Measurements from ENCODE around the gene TMEM108.

The TMEM108 gene

GRCh38 chr3:133393204-133393603 lies 355.0 kb downstream of the TMEM108 start:
- no peak for DNase-seq

DNA sequence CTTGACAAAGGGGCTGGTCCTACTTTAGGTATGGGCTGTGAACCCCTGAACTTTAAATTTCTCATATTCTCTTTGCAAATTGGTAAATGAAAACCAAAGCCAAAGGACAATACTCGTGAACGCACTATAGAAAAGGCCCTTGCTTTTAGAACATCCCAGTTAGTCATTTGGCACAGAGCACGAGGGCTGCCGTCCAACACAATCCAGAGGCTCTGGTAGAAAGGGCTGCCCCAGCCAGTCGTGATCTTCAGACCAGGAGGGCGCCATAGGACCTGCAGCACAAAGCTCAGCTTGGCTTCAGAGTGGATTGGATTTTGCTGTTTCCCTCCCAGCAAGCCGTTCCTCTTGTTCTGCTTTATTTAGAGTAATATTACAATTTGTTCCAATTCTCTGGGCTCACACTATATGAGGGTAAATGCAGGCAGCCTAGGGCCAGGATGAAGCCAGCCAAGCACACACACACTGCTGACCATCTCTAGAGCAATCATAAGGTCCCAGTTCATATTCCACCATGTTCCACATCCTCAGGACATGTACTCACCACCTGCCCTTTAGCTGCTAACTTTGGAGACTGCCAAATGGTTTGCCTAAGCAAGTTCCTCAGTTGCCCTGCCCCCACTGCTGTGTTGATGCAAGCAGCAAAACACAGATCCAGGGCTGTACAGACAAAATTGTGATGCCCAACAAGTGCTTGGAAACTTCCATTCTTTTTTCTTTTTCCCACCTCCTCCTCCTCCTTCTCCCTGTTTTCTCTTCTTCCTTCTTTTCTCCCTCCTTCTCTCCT lies 355.7 kb downstream of the TMEM108 start:
- DNase-seq, result no peak

DNA sequence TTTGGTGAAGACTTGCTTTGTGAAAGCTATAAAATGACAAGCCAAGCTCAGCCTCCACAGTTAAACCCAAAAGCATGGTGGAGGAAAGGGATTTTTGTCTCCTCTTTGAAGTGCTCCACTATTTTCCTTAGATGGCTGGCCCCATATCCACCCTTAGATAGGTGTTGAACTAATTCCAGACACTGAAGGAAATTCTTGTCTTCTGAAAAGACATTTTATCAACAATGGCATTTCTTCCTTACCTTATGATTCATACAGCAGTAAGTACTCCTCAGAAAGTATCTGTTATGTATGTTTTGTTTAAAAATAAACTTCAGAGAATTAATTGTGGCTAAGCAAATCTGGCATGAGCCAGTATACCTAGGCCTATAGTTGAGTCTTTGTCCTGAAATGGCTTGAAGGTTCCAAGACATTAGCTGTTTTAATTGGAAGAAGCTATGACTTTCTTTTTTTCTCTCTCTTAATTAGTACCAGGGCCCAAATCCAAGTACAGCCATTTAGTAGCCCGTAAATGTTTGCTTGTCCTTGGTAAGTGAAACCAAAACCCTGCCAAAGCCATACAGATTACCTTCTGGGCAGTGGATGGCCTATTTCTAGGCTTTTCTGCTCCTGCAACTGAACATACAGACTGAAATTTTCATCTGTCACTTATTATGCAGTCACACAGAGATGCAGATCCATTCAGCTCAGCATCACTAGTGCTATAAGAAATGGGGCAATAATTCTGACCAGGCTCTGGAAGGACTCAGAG lies 356.5 kb downstream of the TMEM108 start:
- DNase-seq, result no peak

GRCh38 chr3:133396906-133397305 lies 358.7 kb downstream of the TMEM108 start:
- DNase-seq, result no peak

DNA sequence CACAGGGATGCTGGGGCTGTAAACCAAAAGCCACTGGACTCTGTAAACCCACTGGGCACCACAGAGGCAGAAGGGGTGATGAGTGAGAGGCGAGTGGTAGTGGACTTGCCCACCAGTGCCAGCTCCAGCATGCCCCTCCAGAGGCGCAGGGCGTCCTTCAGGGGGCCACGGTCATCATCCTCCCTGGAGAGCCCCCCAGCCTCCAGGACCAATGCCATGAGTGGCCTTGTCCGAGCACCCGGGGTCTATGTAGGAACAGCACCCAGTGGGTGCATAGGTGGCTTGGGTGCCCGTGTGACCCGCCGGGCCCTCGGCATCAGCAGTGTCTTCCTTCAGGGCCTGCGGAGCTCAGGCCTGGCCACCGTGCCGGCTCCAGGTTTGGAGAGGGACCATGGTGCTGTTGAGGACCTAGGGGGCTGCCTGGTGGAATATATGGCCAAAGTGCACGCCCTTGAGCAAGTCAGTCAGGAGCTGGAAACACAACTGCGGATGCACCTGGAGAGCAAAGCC lies 361.9 kb downstream of the TMEM108 start, which contains the start of gene BFSP2:
BFSP2 (plus strand) TSS at position 51 of the 510 bp plus-strand sequence; CDS start at position 79, 28 bp downstream.
- DNase-seq, result no peak

DNA sequence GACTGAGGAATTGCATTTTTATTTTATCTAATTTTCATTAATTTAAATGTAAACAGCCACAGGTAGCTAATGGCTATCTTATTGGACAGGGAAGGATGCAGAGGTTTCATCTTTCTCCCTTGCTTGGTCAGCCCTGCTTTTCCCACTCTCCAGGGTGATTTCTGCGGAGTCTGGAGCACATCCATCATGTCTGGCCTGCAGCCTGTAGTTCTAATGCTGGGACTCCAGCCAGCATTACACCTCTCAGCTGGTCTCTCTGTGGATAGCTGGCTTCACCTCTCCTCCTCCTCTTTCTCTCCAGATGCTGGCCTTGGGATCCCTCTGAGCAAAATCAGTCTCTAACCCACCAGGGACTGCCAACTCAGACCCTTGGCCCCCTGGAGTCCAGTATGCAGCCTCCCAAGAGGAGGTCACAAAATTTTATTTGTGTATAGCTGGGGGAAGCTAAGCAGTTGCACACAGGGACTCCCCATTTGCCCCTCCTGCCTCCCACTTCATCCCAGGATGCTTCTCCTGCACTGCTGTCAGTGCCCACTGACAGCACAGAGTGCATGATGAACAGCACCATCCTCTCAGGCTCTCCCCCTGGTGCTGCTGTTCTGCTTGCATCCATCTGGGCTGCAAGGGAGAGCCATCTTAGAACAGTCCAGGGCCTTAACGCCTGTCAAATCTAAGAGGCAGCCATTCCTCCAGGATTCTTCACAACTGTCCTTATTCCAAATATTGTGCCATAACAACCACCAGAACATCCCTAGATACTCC lies 363.4 kb downstream of the TMEM108 start:
- no peak for DNase-seq

GRCh38 chr3:133404920-133405319 lies 366.7 kb downstream of the TMEM108 start:
- DNase-seq, result no peak

- no peak for DNase-seq
These were observed 370.2 kb downstream of the TMEM108 start for GRCh38 chr3:133408366-133408765.

GRCh38 chr3:133408961-133409360 lies 370.8 kb downstream of the TMEM108 start:
- DNase-seq, result no peak

DNA sequence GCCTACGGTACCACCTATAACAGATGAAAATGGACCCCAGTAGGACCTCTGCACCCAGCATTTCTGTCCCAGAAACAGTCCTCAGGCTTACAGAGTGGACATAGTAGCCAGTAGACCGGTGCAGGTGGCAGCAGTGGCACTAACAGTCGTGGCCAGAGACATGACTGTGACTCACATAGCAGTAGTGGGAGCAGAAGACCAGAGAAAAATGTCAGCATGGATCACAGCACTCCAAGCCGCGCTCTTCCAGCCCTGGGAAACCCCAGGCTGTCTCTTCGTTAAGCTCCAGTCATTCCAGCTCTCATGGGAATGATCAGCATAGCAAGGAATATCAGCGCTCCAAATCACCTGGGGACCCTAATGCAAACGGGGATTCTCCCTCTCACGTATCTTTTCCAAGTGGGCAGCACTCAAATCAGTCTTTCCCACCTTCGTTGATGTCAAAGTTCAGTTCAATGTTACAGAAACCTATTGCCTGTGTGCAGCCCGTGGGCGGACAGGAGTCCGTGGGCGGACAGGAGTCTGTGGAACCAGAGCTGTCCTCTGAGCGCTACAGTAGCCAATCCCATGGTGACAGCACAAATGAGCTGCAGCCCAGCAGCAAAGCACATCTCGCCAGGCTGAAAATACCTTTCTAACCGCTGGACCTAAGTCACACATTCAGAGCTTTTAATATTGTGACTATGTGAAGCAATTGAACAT lies 372.2 kb downstream of the TMEM108 start:
- DNase-seq, result no peak

- no peak for DNase-seq
These were observed 374.3 kb downstream of the TMEM108 start for GRCh38 chr3:133412183-133413132.

DNA sequence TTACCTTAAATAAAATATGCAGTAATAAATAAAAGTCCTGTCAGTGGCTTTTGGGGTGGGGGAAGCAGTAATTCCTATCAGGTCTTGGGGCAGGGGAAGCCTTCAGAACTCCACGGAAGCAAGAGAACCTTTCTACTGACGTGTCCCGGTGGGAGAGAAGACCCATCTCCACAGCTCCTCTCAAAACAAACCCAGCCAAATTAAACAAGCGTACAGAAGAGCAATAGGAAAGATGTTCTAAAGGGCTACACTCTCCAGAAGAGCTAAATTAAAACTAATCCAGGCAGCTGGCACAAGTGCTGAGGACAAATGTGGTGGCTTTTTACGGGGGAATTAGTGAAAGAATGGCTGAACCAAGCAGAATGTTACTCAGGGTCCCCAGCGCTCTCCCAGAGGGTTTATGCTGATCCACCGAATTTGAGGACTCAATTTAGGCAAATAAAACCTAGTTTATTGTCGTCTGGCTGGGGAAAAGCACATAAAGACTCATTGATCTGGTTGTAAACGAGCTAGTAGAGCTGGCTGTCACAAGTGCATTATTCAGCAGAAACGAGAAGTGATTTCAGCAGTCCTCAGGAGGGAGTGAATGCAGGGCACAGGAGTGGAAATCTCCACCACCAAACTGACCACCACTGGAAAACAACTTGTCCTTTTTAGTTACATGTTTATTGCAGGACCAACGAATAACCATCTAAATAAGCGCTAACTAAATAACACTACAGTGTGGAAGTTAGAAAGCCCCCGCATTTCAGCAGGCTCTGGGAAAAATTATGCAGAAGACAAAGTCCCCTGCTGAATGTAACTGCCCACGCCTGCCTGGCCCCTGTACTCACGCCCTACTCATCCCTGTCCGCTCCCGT lies 375.2 kb downstream of the TMEM108 start:
- DNase-seq, result no peak

DNA sequence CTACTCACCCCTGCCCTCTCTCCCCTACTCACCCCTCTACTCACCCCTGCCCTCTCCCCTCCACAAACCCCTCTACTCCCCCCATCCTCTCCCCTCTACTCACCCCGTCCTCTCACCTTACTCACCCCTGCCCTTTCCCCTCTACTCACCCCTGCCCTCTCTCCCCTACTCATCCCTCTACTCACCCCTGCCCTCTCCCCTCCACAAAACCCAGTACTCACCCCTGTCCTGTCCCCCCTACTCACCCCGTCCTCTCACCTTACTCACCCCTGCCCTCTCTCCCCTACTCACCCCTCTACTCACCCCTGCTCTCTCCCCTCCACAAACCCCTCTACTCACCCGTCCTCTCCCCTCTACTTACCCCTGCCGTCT lies 375.8 kb downstream of the TMEM108 start:
- no peak for DNase-seq

- DNase-seq, result no peak
These were observed 380.2 kb downstream of the TMEM108 start for GRCh38 chr3:133418361-133418760.

DNA sequence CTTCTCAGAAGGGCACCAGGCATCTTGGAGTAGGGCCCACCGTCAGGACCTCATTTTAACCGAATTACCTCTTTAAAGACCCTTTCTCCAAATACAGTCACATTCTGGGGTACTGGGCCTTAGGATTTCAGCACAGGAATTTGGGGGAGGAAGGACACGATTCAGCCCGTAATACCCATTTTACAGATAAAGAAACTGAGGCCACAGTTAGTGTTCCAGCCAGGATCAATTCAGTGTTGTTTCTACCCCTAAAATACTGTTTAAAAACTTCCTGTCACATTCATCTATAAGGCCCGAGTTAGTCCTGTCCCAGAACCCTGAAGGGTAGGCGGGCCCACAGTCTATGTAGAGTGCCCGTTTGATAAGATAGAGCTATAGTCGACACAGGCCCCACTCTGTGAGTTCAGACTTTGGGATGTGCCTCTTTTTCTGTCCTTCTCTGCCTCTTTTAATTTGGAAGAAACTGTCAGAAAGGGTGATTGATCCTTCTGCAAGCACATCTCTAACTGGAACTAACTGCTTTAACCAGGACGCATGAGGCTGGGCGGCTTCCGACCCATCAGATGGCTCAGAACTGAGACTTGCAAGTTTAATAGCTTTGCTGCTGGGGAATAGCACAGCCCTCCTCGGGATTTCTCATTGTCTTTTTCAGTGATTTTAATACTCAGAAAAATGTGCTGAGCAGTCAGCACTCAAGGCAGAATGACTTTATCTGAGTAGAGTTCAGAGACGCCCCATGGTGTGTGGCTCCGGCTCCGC lies 381.1 kb downstream of the TMEM108 start:
- DNase-seq, result no peak

- no peak for DNase-seq
These were observed 387.0 kb downstream of the TMEM108 start for GRCh38 chr3:133424937-133425869.

DNA sequence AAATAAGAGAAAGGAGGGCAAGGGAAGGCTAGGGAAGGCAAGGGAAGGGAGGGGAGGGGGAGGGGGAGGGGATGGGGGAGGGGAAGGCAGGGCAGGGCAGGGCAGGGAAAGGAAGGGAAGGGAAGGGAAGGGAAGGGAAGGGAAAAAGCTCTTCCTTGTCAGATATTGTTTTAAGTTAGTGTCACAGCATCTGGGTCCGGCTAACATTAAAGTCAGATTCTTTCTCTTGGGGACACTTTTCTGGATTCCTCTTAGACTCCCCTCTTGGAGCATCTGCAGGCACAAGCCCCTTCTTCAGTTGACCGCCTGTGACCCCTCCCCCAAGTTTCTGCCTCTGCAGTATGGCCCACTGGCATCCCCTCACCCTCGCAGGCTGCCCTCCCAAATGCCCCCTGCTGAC lies 387.7 kb downstream of the TMEM108 start:
- no peak for DNase-seq

DNA sequence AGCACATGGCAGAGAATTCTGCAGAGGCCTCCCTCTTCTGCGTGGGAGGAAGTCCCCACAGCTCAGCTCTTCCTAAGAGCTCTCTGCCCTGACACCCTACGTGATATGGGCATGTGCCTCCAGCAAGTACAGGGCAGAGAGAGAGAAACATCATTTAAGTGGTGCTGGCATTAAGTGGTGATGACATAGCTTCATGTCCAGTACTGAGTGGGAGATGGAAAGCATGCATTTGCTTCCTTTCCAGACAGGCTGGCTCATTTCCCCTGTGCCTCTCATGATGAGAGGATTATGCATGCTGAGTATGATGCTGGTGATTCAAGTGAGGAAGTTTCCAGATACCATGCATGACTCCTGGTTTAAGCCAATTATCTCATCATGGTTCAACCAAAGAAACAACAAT lies 388.5 kb downstream of the TMEM108 start:
- no peak for DNase-seq

- no peak for DNase-seq
These were observed 390.4 kb downstream of the TMEM108 start for GRCh38 chr3:133428552-133428951.

All from NCI-H2171 (cell line).